Smooth muscle cell (in vitro differentiated cells): ENCODE measurements around the gene INTS6. TPM values are rescaled to one million over a fixed set of nuclear protein-coding genes. Genes with fewer than 3 reads are reported as not detected.
"Not testable (repeated sequence)": the region's sequence is repeated elsewhere in the genome, so short reads cannot be mapped to it uniquely, and the experiment has no call there.

Experiments used
- DNase-seq: peaks from one replicate; lab custom pipeline; 2025; ENCODE audit not compliant: unreplicated experiment; lab: John Stamatoyannopoulos, UW
- H2AFZ ChIP-seq: fragments of 200-600 bp; sonication (generic); 2 replicates; pipeline ENCODE4 v1.6.0; 2016; ENCODE audit warnings: antibody characterized with exemption, low read depth, mild to moderate bottlenecking
- H3F3A ChIP-seq: fragments of 200-600 bp; sonication (generic); 2 replicates; pipeline ENCODE4 v1.6.0; 2017; ENCODE audit warnings: antibody characterized with exemption, low read depth
- H3K27ac ChIP-seq: fragments of 200-600 bp; sonication (generic); 2 replicates; pipeline ENCODE4 v1.5.1; 2016; ENCODE audit warnings: low read depth, mild to moderate bottlenecking
- H3K27me3 ChIP-seq: fragments of 200-600 bp; sonication (generic); 2 replicates; pipeline ENCODE4 v1.6.1; 2016; ENCODE audit warnings: low read depth, mild to moderate bottlenecking
- H3K36me3 ChIP-seq: fragments of 200-600 bp; sonication (generic); 2 replicates; pipeline ENCODE4 v1.5.1; 2016; ENCODE audit warnings: low read depth
- H3K4me1 ChIP-seq: fragments of 200-600 bp; sonication (generic); 2 replicates; pipeline ENCODE4 v1.5.1; 2016; ENCODE audit warnings: low read depth
- H3K4me2 ChIP-seq: fragments of 200-600 bp; sonication (generic); 2 replicates; pipeline ENCODE4 v1.6.0; 2016; ENCODE audit warnings: mild to moderate bottlenecking
- H3K4me3 ChIP-seq: fragments of 200-600 bp; sonication (generic); 2 replicates; pipeline ENCODE4 v1.5.1; 2016; ENCODE audit warnings: mild to moderate bottlenecking
- H3K79me2 ChIP-seq: fragments of 200-600 bp; sonication (generic); 2 replicates; pipeline ENCODE4 v1.6.0; 2016; ENCODE audit warnings: low read depth, mild to moderate bottlenecking
- H3K9ac ChIP-seq: fragments of 200-600 bp; sonication (generic); 2 replicates; pipeline ENCODE4 v1.6.0; 2016; ENCODE audit warnings: low read depth
- H3K9me3 ChIP-seq: fragments of 200-600 bp; sonication (generic); replicated peaks from 2 replicates; pipeline ENCODE4 v1.5.1; 2016; ENCODE audit warnings: low read depth
- H4K20me1 ChIP-seq: fragments of 200-600 bp; sonication (generic); 2 replicates; pipeline ENCODE4 v1.6.0; 2016; ENCODE audit warnings: low read depth
- WGBS: methylation state at CpG from one replicate; pipeline ENCODE4 v1.1.7; 2016; ENCODE audit warnings: low lambda C conversion rate; 5-methylcytosine and 5-hydroxymethylcytosine counted together
- polyA plus RNA-seq: library from polyadenylated mRNA; unstranded; fragments of >200 nt; fragmentation: Nextera tagmentation; extraction: Ambion mirVana; gene quantifications from 2 replicates; pipeline ENCODE4 v1.2.1, GENCODE V29; 2016
- total RNA-seq: library from RNA; depleted of rRNA; stranded (reverse); fragments of >200 nt; gene quantifications from 2 replicates; pipeline ENCODE4 v1.2.3, GENCODE V29; 2014
- TF ChIP-seq, protein P1 (sequence below): fragments of 200-600 bp; sonication (generic); IDR thresholded peaks from 2 replicates; pipeline ENCODE4 v1.5.1; 2017; ENCODE audit warnings: borderline replicate concordance, mild to moderate bottlenecking, antibody characterized with exemption; ENCODE audit not compliant: insufficient read depth, poor library complexity, severe bottlenecking

INTS6 gene
- total and polyA plus RNA-seq, 2 experiments from 2014 or later = 22.5 to 51.6 TPM

DNA sequence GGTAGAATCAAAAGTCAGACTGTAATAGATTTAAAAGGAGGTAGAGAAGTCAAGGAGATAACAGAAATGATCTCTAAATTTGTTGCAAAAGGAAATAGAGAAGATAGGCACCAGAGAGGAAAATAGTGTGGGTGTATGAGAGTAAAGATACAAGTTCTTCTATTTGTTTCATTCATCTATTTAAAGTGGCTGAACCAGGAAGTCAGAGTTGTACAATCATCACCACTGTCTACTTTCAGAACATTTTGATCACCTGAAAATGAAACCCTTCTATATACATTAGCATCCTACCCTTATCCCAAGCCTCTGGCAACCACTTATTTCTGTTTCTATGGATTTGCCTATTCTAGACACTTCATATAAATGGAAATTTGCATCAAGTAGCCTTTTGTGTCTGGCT, 36.7 kb downstream of the INTS6 start:
- H4K20me1 ChIP-seq = peaks cover 92% of the 10 kb centered on the region
- H3K36me3 ChIP-seq = peaks cover 18% of the 10 kb centered on the region
- TF ChIP-seq, protein P1, sequence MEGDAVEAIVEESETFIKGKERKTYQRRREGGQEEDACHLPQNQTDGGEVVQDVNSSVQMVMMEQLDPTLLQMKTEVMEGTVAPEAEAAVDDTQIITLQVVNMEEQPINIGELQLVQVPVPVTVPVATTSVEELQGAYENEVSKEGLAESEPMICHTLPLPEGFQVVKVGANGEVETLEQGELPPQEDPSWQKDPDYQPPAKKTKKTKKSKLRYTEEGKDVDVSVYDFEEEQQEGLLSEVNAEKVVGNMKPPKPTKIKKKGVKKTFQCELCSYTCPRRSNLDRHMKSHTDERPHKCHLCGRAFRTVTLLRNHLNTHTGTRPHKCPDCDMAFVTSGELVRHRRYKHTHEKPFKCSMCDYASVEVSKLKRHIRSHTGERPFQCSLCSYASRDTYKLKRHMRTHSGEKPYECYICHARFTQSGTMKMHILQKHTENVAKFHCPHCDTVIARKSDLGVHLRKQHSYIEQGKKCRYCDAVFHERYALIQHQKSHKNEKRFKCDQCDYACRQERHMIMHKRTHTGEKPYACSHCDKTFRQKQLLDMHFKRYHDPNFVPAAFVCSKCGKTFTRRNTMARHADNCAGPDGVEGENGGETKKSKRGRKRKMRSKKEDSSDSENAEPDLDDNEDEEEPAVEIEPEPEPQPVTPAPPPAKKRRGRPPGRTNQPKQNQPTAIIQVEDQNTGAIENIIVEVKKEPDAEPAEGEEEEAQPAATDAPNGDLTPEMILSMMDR = no peak
- no peak for DNase-seq
- no peak overlapping the region for H3K4me3 ChIP-seq
- H3K79me2 ChIP-seq = peaks cover 100% of the 10 kb centered on the region
- H3K9me3 ChIP-seq = no peaks in the 10 kb centered on the region
- no peaks in the 10 kb centered on the region for H3K27me3 ChIP-seq
- no peak overlapping the region for H3K27ac ChIP-seq
- H3K9ac ChIP-seq = no peak overlapping the region
- H3K4me1 ChIP-seq = no peaks in the 10 kb centered on the region
- no peak overlapping the region for H3K4me2 ChIP-seq
- H3F3A ChIP-seq = no peaks in the 10 kb centered on the region
- no peak overlapping the region for H2AFZ ChIP-seq

DNA sequence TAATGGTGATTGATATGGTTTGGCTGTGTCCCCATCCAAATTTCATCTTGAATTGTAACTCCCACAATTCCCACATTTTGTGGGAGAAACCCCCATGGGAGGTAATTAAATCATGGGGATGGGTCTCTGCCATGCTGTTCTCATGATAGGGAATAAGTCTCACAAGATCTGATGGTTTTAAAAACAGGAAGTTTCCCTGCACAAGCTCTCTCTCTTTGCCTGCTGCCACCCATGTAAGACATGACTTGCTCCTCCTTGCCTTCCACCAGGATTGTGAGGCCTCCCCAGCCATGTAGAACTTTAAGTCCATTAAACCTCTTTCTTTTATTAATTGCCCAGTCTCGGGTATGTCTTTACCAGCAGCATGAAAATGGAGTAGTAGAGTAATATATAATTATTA, 37.5 kb downstream of the INTS6 start:
- not testable (repeated sequence) for H3K9ac ChIP-seq, DNase-seq, H3K9me3 ChIP-seq, H3K27me3 ChIP-seq, H3K4me1 ChIP-seq, H3F3A ChIP-seq, H3K4me3 ChIP-seq, H3K27ac ChIP-seq, H3K4me2 ChIP-seq, H2AFZ ChIP-seq
- peaks cover 18% of the 10 kb centered on the region for H3K36me3 ChIP-seq
- 100% methylated on average over 1 of the region's 1 CpG for WGBS
- peaks cover 91% of the 10 kb centered on the region for H4K20me1 ChIP-seq
- peaks cover 98% of the 10 kb centered on the region for H3K79me2 ChIP-seq

DNA sequence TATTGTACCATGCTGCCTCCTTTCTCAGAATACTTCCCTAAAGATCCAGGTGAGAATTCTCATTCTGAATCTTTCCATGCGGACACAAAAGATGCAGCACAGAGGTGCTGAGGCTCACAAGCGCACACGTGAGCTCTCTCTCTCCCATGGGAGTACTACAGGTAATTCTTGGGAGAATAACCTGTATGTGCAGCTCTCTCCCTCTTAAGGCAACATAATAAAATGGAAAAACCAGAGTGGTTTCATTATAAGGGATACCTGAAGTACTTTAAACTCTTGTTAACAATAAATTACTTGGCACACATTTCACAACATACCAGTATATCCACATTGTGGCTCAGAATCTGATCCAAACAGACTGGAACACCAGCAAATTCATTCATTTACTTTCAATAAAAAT, 40.4 kb downstream of the INTS6 start:
- no peak overlapping the region for H3K4me3 ChIP-seq
- TF ChIP-seq, protein P1 = no peak
- H2AFZ ChIP-seq = no peak overlapping the region
- peaks cover 13% of the 10 kb centered on the region for H3K36me3 ChIP-seq
- no peaks in the 10 kb centered on the region for H3F3A ChIP-seq
- H3K79me2 ChIP-seq = peaks cover 98% of the 10 kb centered on the region
- H3K9me3 ChIP-seq = no peaks in the 10 kb centered on the region
- no peak overlapping the region for H3K27ac ChIP-seq
- peaks cover 93% of the 10 kb centered on the region for H4K20me1 ChIP-seq
- no peaks in the 10 kb centered on the region for H3K27me3 ChIP-seq
- no peak overlapping the region for H3K9ac ChIP-seq
- DNase-seq = no peak
- no peak overlapping the region for H3K4me2 ChIP-seq
- no peaks in the 10 kb centered on the region for H3K4me1 ChIP-seq
- 97% methylated on average over 3 of the region's 3 CpGs for WGBS

DNA sequence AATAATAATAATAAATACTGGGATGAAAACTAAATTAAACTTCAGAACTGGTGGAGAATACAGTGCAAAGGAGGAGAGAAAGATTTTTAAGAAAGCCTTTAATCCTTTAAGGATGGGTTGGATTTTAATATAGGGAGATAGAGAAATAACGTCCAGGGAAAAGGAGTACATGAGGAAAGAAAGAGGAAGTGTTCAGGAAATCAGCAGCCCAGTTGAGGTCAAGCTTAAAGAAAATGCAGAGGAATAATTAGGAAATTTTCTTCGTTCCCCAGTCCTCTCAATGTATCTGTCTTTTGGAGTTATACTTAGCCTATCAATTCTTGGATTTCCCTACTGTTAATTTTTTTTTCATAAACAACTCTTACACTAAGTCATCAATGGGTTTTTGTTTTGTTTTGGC, 47.7 kb downstream of the INTS6 start:
- Histone ChIP-seq H3K27me3 (no peaks in the 10 kb centered on the region), H3K4me3 (no peak overlapping the region), H3K9ac (no peak overlapping the region), H3K4me2 (no peak overlapping the region), H2AFZ (no peak overlapping the region), H3K27ac (no peak overlapping the region), H3K4me1 (no peaks in the 10 kb centered on the region), H4K20me1 (peaks cover 97% of the 10 kb centered on the region), H3F3A (peaks cover 3% of the 10 kb centered on the region), H3K36me3 (no peaks in the 10 kb centered on the region), H3K9me3 (no peaks in the 10 kb centered on the region), H3K79me2 (peaks cover 99% of the 10 kb centered on the region)
- WGBS = 80% methylated on average over 2 of the region's 2 CpGs
- TF ChIP-seq, protein P1 = no peak
- DNase-seq = no peak
